ENCODE data around the gene PCDHGA6. TPM values are rescaled to one million over a fixed set of nuclear protein-coding genes. Genes with fewer than 3 reads are reported as not detected.

PCDHGA6 gene
- total and polyA plus RNA-seq, 2 donors (not counting 1 experiment from before 2014, with no cell fraction given) = 0.78 to 2.5 TPM

DNA sequence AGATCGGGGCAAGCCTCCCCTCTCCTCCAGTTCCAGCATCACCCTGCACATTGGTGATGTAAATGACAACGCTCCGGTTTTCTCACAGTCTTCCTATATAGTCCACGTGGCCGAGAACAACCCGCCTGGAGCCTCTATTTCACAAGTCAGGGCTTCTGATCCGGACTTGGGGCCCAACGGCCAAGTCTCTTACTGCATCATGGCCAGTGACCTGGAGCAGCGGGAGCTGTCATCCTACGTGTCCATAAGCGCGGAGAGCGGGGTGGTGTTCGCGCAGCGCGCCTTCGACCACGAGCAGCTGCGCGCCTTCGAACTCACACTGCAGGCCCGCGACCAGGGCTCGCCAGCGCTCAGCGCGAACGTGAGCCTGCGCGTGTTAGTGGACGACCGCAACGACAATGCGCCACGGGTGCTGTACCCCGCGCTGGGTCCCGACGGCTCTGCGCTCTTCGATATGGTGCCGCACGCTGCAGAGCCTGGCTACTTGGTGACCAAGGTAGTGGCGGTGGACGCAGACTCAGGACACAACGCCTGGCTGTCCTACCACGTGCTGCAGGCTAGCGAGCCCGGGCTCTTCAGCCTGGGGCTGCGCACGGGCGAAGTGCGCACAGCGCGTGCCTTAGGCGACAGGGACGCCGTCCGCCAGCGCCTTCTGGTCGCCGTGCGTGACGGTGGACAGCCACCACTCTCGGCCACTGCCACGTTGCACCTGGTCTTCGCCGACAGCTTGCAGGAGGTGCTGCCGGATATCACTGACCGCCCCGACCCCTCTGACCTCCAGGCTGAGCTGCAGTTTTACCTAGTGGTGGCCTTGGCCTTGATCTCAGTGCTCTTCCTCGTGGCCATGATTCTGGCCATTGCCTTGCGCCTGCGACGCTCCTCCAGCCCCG, 15.7 kb downstream of the PCDHGA6 start:
- DNase-seq = no peak
- CTCF ChIA-PET = no interaction called here
- H3K9me3 Mint-ChIP-seq (ENCODE audit: insufficient read depth) = peaks cover 10% of the 10 kb centered on the region

More for the DNA sequence above, 15.7 kb downstream of the PCDHGA6 start:
- no peaks in the 10 kb centered on the region for H3K36me3 ChIP-seq (replicated peaks in 1 of 2; ENCODE audit: control extremely low read depth in 1 of 2, control insufficient read depth in 1 of 2, extremely low read depth in 1 of 2, insufficient read depth in 2 of 2, low read length in 1 of 2)
- H3K9me3 ChIP-seq (ENCODE audit: control extremely low read depth in 1 of 3, control insufficient read depth in 2 of 3, insufficient read depth in 1 of 3, low read length in 2 of 3) = peaks cover 2 to 48% (median 30%) of the 10 kb centered on the region in 3 donors
- ATAC-seq (ENCODE audit: low read depth) = no peak
- no peak overlapping the region for H3K9ac ChIP-seq (ENCODE audit: low read length)
- H3K27me3 ChIP-seq (replicated peaks in 1 of 4; ENCODE audit: control extremely low read depth in 1 of 4, control insufficient read depth in 3 of 4, insufficient read depth in 4 of 4, low read length in 3 of 4) = peaks cover 0 to 60% (median 37%) of the 10 kb centered on the region in 4 experiments
- H2AFZ ChIP-seq (ENCODE audit: insufficient read depth, low read depth, low read length, poor library complexity, severe bottlenecking) = no peak overlapping the region
- no peaks in the 10 kb centered on the region for H3K79me2 ChIP-seq (ENCODE audit: control insufficient read depth, insufficient read depth, low read length)
- WGBS (ENCODE audit: insufficient coverage) = 55% methylated on average over 77 of the region's 77 CpGs
- Mint-ChIP-seq H3K27ac (no peak overlapping the region), H3K27me3 (peaks cover 64% of the 10 kb centered on the region), H3K4me3 (no peak overlapping the region), H3K4me1 (peaks cover 3% of the 10 kb centered on the region)
- H4K20me1 ChIP-seq (ENCODE audit: control insufficient read depth, insufficient read depth, low read length, poor library complexity, severe bottlenecking) = no peaks in the 10 kb centered on the region
- no peak overlapping the region for H3K4me3 ChIP-seq (ENCODE audit: control extremely low read depth in 1 of 5, extremely low read depth in 1 of 5, insufficient read depth in 1 of 5, low read depth in 2 of 5, low read length in 4 of 5)
- POLR2A ChIA-PET = no interaction called here
- H3K4me1 ChIP-seq (ENCODE audit: control insufficient read depth in 2 of 2, insufficient read depth in 2 of 2, low read length in 2 of 2) = no peaks in the 10 kb centered on the region
- intact Hi-C loops (cut with micrococcal nuclease) = no loop called here
- no peak overlapping the region for H3K27ac ChIP-seq (ENCODE audit: low read length in 2 of 2)
- TF ChIP-seq EZH2 (IDR thresholded peaks at IDR 0.05; ENCODE audit: borderline replicate concordance, insufficient read depth, low read depth, low read length, poor library complexity, severe bottlenecking) = no peak
- TF ChIP-seq, protein P1, sequence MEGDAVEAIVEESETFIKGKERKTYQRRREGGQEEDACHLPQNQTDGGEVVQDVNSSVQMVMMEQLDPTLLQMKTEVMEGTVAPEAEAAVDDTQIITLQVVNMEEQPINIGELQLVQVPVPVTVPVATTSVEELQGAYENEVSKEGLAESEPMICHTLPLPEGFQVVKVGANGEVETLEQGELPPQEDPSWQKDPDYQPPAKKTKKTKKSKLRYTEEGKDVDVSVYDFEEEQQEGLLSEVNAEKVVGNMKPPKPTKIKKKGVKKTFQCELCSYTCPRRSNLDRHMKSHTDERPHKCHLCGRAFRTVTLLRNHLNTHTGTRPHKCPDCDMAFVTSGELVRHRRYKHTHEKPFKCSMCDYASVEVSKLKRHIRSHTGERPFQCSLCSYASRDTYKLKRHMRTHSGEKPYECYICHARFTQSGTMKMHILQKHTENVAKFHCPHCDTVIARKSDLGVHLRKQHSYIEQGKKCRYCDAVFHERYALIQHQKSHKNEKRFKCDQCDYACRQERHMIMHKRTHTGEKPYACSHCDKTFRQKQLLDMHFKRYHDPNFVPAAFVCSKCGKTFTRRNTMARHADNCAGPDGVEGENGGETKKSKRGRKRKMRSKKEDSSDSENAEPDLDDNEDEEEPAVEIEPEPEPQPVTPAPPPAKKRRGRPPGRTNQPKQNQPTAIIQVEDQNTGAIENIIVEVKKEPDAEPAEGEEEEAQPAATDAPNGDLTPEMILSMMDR (IDR thresholded peaks at IDR 0.05) = no peak
- H3K4me2 ChIP-seq (replicated peaks; ENCODE audit: low read depth, low read length, poor library complexity, severe bottlenecking) = no peak overlapping the region

Data from B cell (primary cell).